ENCODE results near the gene RPL18A.

The RPL18A gene

DNA sequence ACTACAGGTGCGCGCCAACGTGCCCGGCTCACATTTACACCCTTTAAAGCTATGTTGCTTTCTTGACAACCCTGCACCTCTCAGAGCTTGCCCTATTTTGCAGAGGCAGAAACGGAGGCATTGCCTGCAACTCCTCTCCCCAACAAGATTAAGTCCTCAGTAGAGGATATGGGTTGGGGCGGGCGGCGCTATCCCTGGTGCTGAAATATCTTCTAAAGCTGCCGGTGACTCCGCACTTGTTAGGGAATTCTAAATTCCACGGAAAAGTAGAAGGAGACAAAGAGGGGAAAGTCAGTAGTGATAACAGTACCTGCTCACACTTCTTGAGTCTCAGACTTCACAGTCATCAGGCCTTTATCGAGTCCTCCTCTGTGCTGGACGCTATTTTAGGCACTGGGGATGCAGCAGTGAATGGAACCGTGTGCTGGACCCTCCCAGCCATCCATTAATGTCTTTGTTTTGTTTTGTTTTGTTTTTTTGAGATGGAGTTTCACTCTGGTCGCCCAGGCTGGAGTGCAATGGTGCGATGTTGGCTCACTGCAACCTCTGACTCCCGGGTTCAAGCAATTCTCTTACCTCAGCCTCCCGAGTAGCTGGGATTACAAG lies 30.0 kb downstream of the RPL18A start:
- in situ Hi-C loops (cut with MboI; ENCODE audit: low sequenced_read_pairs): no loop called here

DNA sequence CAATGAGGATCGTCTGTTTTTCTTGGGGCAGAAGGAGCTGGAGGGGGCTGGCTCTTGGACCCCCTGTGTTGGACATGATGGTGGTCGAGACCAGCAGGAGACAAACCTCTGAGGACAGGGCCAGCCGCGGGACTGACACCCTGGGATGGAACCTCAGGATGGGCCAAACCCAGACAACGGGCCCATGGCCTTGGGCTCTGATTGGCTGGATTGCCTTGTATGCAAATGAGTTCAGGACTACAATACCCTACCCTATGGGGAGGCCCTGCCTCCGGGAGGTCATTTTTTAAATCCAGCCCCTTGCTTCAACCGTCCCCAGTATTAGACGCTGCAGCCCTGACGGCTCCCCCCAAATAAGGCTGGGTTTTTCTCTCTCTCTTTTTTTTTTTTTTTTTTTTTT lies 34.1 kb downstream of the RPL18A start:
- in situ Hi-C loops (cut with MboI; ENCODE audit: low sequenced_read_pairs): no loop called here

DNA sequence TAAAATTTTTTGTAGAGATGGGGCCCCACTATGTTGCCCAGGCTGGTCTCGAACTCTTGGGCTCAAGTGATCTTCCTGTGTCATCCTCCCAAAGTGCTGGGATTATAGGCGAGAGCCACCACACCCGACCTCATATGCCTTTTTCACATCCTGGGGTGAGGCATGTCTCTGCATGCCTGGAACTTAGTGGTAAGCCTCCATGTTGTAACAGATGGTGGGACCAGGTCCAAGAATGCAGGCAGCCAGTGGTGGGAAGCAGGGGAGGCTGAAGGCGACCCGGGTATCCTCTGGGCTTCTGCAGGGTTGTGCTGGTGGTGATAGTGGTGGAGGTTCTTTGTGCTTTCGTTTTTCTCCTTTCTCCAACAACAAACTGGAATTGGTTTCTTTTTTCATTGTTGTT lies 43.0 kb downstream of the RPL18A start:
- in situ Hi-C loops (cut with MboI; ENCODE audit: low sequenced_read_pairs): no loop called here

DNA sequence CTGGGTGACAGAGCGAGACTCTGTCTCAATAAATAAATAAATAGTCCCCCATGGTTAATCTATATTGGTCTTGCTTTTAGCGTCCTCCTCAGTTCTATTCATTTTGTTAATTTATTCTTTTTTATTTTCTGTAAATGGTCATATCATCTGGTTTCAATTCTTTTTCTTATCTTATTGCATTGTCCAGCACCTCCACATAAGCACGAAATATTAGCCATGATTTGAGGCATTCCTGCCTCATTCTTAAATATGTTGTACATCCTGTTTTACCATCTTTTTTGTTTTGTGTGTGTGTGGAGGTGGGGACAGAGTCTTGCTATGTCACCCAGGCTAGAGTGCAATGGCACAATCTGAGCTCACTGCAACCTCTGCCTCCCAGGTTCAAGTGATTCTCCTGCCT lies 48.5 kb downstream of the RPL18A start:
- in situ Hi-C loops (cut with MboI; ENCODE audit: low sequenced_read_pairs): no loop called here

DNA sequence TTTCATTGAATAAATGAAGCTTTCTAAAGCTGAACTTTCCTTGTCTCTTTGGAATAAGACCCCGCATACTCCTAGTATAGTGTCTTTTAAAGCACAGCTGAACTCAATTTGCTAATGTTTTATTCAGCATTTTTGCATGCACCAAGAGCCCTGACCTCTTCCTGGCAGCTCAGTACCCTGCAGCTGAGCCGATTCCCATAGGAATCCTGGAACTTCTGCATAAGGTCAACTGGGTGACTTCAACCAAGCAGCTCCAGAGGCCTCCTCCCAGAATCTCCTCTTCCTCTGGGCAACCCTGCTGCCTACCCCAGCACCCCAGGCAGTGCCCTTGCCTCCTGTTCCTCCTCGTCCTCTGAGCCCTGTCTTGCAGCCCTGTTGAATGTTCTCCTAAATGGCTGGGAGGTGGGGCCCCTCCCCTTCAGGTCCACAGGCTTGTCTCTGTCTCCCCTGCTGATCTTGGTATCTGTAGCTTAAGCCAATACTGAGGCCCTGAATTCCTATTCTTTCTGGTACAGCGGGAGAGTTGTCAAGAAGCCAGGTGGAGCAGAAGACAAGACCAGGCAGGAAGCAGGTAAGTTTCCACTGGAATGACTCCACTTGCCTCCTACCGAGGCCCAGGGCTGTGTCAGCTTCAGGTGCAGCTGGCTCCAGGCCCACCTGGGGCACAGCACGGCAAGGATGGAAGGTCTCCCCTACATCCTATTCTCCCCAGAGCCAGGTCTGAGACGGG lies 49.5 kb downstream of the RPL18A start:
- in situ Hi-C loops (cut with MboI; ENCODE audit: low sequenced_read_pairs): no loop called here

DNA sequence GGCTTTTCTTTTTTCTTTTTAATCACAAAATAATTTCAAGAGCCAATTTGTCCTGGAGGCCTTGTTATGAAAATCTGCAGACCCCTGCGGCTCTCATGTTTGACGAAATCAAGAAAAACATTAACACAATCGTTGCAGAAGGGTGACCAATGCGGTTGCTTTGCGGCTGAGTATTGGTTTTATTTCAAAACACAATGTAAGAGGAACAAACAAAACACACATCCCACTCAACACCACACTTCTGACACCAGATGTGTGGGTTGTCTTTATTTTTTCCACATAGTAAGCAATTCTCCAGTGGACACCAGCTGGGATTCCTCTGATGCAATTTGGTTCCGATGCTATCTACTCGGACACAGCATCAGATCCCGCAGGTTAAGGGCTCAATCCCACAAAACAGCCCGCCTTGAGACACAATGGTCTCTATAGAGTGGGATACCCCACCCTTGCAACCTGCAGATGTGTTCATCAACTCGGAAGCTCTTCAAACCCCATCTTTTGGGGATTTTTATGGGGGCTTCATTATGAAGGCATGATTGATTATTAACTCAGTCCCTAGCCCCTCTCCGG lies 51.2 kb downstream of the RPL18A start:
- in situ Hi-C loops (cut with MboI; ENCODE audit: low sequenced_read_pairs): no loop called here
